Retinal pigment epithelial cell (primary cell): ENCODE results near the gene HOOK1.

Experiments
- DNase-seq: peaks from one replicate; pipeline ENCODE4 v3.0.0-alpha.2; 2010; ENCODE audit warnings: low read depth
- H3K4me3 ChIP-seq: 2 replicates; pipeline ENCODE4 v1.5.1; 2011; ENCODE audit warnings: mild to moderate bottlenecking, low read length, control low read depth, moderate library complexity
- TF ChIP-seq, protein P1 (sequence below): conservative IDR thresholded peaks from 2 replicates; pipeline ENCODE4 v1.5.1; 2011; ENCODE audit warnings: low read depth, low read length, control low read depth, inconsistent platforms

HOOK1 gene

GRCh38 chr1:59892841-59893811 lies 78.4 kb downstream of the HOOK1 start:
- TF ChIP-seq, protein P1, sequence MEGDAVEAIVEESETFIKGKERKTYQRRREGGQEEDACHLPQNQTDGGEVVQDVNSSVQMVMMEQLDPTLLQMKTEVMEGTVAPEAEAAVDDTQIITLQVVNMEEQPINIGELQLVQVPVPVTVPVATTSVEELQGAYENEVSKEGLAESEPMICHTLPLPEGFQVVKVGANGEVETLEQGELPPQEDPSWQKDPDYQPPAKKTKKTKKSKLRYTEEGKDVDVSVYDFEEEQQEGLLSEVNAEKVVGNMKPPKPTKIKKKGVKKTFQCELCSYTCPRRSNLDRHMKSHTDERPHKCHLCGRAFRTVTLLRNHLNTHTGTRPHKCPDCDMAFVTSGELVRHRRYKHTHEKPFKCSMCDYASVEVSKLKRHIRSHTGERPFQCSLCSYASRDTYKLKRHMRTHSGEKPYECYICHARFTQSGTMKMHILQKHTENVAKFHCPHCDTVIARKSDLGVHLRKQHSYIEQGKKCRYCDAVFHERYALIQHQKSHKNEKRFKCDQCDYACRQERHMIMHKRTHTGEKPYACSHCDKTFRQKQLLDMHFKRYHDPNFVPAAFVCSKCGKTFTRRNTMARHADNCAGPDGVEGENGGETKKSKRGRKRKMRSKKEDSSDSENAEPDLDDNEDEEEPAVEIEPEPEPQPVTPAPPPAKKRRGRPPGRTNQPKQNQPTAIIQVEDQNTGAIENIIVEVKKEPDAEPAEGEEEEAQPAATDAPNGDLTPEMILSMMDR = no peak
- DNase-seq = no peak

GRCh38 chr1:59897165-59897564 lies 82.4 kb downstream of the HOOK1 start:
- TF ChIP-seq, protein P1 = no peak
- H3K4me3 ChIP-seq = no peak overlapping the region
- DNase-seq = no peak

More at GRCh38 chr1:59892841-59893811, 78.4 kb downstream of the HOOK1 start:
- no peak overlapping the region for H3K4me3 ChIP-seq

GRCh38 chr1:59898927-59899326 lies 84.2 kb downstream of the HOOK1 start:
- peak; percentile 27 for DNase-seq
- TF ChIP-seq, protein P1 = no peak
- H3K4me3 ChIP-seq = no peak overlapping the region

GRCh38 chr1:59900640-59901039 lies 85.9 kb downstream of the HOOK1 start:
- TF ChIP-seq, protein P1 = peak; percentile 35
- no peak overlapping the region for H3K4me3 ChIP-seq
- no peak for DNase-seq

DNA sequence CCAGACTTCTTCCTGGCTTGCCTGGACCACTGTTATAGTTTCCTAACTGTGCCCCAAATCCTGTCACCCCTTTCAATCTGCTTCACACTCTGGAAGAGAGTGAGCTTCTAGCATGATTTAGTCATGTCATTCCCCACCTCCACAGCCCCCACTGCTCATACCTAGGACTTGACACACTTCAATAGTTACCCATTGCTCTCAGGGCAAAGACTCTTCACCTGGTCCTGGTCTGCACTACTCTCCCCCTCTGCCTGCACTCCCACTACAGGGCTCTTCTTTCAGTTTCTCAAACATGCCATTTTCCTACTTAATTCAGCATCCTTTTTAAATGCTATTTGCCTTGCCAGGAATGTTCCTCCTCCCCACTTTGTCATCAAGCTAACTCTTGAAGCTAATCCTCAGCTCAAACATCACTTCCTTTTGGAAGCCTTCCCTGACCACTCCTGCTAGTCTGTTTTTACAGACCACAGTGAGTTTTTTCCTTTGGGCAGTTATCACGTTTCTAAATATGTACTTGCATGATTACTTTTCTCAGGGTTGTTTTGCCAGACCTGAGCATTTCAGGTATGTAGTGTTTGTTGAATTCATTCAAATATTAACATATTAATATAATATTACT lies 87.1 kb downstream of the HOOK1 start:
- peak; percentile 59 for DNase-seq
- TF ChIP-seq, protein P1 = no peak
- no peak overlapping the region for H3K4me3 ChIP-seq

- no peak for DNase-seq
- TF ChIP-seq, protein P1 = peak; percentile 61
- no peak overlapping the region for H3K4me3 ChIP-seq
Observed at GRCh38 chr1:59903141-59903754, 88.5 kb downstream of the HOOK1 start.
